SKM-1 treated with dmso at 0.1 percent for 144 hours (cell line): Measurements from ENCODE around the gene TUBB4A.

Experiments used
- DNase-seq: peaks from one replicate; lab custom pipeline; 2025; ENCODE audit not compliant: unreplicated experiment; lab: John Stamatoyannopoulos, UW

Gene TUBB4A

GRCh38 chr19:6498294-6499036 lies 3.6 kb downstream of the TUBB4A start:
- DNase-seq = peak; percentile 90

GRCh38 chr19:6495947-6496346 lies 6.2 kb downstream of the TUBB4A start:
- no peak for DNase-seq

DNA sequence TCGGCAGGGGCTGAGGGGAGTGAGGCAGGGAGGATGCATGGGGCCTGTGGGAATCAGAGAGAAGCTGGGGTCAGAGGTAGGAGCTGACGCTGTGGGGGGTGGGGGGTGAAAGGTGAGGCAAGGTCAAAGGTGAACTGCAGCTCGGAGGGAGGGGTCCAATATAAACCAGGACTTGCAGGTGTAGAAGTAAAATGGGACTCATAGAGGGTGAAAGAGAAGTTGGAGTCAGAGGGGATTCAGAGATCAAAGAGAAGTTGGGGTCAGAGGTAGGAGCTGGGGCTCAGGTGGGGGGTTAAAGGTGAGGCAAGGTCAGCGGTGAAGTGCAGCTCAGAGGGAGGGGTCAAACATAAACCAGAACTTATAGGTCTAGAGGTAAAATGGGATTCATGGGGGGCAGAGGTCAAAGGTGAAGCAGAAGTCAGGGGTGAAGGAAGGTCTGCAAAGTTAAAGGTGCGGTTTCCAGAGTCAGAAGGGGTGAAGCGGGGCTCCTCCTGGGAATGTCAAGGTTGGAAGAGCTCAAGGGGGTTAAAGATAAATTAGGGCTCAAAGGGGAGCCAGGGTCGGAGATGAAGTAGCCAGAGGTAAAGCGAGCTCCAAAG lies 7.6 kb downstream of the TUBB4A start:
- no peak for DNase-seq

DNA sequence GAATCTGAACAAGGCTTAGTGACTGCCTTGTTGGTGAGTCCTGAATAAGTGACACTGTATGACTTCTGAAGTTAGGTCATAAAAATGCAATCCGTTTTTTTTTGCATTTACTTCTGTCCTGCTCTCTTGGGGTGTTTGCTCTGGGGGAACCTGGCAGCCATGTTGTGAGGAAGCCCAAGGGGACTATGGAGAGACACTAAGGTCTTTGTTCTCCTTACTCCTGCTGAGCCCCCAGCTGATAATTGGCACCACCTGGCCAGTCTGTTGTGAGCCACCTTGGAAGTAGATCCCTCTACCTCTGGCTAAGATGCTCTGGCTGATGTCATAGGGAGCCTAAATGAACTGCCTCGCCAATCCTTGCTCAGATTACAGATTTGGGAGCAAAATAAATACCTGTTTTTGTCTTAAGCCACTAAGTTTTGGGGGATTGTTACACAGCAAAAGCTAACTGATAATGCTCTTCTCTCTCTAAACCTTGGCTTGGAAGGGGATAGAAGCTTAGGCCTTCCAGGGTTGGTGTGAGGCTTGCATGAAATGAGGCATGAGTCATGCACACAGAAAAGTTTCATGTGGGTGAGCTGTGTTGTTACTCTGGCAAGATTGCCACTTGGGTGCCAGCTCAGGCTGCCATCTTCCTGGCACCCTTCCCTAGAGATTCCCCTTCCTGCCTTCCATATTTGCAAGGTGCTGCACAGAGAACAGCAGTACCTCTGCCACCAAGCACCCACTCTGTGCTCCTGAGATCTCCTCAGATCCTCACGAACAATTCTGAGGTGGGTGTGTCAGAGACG lies 10.1 kb downstream of the TUBB4A start:
- DNase-seq = no peak

- no peak for DNase-seq
Measured at GRCh38 chr19:6490134-6490533, 12.0 kb downstream of the TUBB4A start.

- no peak for DNase-seq
Measured at GRCh38 chr19:6489278-6490061, 12.6 kb downstream of the TUBB4A start.

- no peak for DNase-seq
Measured at GRCh38 chr19:6484831-6485230, 17.3 kb downstream of the TUBB4A start.

DNA sequence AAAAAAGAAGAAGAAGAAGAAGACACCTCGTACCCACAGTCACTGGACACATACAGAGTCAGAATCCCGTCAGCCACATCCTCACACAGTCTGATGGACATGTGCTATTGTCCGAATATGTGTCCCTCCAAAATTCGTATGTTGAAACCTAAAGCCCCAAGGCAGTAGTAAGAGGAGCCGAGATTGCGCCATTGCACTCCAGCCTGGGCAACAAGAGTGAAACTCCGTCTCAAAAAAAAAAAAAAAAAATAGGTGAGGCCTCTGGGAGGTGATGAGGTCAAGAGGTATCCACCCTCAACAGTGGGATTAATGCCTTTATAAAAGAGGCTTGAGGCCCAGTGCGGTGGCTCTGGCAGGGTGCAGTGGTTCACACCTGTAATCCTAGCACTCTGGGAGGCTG lies 17.9 kb downstream of the TUBB4A start:
- no peak for DNase-seq

DNA sequence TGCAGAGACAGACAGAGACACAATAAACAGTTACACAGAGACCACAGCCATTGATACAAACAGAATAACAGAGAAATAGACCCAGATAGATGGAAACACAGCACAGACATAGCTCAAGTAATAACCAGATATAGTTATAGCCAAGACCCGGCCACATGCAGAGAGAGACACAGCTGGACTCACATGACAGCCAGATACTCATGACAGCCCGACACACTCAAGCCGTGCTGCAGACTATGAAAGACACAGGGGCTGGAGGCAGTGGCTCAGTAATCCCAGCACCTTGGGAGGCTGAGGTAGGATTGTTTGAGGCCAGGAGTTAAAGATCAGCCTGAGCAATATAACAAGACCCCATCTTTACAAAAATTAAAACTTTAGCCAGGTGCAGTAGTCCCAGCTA lies 18.9 kb downstream of the TUBB4A start:
- no peak for DNase-seq

DNA sequence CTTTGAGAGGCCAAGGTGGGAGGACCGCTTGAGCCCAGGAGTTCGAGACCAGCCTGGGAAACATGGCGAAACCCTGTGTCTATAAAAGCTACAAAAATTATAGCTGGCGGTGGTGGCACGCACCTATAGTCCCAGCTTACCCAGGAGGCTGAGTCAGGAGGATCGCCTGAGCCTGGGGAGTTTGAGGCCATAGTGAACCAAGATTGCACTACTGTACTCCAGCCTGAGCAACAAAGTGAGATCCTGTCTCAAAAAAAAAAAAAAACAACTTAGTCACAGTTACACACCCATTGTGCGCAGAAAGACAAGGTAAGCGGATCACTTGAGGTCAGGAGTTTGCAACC lies 19.8 kb downstream of the TUBB4A start:
- no peak for DNase-seq

DNA sequence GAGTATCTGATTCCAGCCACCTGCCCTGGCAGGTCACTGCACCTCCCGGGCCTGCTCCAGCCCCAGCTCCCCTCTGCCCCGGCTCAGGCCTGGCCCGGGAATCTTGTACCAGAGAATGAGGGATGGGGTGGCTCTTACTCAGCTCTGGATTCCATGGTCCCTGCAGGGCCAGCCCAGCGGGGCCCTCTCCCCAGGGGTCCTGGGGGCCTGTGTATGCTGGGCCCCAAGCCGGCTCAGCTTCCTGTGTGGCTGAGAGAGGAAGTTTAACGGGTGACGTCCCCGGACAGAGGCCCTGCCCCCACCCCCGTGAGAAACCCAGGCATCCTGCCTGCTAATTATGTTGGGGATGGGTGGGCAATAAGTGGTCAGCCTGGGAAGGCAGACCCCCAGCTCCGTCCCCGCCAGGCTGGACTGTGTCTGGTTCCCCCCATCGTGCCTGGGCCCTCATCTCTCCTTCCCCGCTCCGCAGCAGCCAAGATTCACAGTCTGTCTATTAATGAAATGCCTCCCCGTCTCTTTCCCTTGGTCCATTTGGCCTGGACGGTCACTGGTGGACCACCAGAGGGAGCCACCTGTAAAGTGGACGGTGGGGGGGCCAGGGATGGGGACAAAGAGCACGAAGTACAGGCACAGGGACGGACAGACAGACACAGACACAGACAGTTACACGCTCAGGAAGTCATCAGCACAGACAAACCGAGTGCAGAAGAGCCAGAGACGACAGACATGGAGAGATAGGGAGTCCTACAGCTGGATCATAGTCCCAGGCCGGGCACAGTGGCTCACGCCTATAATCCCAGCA lies 20.4 kb downstream of the TUBB4A start, which contains the start of gene DENND1C:
TSS of gene DENND1C (minus strand) at position 247 of the 802 bp plus-strand sequence. CDS start at position 155, 92 bp downstream.
- peak; percentile 62 for DNase-seq

DNA sequence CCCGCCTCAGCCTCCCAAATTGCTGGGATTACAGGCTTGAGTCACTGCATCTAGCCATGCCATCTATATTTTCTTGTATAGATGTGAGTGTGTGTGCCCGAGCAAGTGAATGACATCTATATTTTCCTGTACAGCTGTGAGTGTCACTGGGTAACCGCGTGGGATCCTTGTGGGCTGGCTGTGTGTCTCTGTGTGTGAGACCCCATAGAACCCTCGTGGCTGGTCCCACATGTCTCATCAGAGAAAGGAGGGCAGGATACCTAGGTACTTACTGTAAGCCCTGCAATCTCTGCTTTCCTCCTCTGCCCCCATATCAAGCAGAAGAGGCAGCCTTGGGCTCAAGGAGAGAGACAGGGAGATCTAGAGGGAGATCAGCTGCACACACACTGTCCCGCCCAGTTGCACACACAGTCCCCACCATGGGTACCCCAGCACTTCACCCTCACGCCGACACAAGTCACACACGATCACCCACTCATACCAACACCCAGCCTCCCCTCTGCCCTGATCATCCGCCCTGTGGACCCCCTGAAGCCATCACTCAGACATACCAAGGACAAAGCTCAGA lies 21.2 kb downstream of the TUBB4A start:
- no peak for DNase-seq

DNA sequence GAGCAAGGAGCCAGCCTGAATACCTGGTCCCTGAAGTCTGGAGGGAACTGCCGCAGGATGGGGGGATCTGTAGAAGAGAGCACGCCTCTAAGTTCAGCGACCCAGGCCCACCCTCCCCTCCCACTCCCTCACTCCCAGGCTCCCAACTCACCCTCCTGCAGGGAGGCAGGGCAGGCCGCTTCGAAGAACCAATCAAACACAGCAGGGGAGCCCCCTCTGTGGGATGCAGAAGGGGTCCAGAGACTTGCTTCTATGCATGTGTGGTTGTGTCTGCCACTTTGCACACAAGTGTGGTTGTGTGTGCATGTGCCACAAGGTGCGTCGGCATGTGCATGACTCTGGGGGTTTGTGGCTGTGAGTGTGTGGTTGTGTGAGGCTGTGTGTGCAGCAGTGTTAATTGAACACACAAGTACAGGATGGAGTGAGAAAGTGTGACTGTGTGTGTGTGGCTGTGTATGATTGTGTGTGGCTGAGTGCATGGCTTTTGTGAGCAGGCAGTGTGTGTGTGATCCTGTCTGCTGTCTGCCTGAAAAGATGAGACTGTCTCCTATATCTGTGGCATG lies 22.2 kb downstream of the TUBB4A start:
- DNase-seq = no peak

DNA sequence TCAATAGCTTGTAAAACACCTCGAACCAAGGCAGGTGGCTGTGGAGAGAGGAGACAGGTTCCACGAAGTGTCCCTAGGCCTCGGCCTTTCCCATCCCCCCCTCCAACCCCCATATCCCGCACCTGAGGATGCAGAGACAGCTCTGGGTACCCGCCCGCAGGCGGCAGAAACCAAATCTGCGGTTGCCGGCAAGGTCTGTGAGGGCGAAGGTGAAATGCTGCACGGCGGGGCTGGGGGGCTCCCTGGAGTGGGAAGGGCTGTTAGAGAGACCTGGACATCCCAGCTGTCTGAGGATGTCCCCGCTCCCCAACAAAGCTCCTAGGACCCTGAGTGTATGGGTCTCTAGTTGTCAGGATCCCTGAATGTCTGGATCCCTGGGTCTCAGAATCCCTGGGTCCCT lies 23.3 kb downstream of the TUBB4A start:
- DNase-seq = no peak

- DNase-seq = no peak
Measured at GRCh38 chr19:6476896-6477431, 25.1 kb downstream of the TUBB4A start.

DNA sequence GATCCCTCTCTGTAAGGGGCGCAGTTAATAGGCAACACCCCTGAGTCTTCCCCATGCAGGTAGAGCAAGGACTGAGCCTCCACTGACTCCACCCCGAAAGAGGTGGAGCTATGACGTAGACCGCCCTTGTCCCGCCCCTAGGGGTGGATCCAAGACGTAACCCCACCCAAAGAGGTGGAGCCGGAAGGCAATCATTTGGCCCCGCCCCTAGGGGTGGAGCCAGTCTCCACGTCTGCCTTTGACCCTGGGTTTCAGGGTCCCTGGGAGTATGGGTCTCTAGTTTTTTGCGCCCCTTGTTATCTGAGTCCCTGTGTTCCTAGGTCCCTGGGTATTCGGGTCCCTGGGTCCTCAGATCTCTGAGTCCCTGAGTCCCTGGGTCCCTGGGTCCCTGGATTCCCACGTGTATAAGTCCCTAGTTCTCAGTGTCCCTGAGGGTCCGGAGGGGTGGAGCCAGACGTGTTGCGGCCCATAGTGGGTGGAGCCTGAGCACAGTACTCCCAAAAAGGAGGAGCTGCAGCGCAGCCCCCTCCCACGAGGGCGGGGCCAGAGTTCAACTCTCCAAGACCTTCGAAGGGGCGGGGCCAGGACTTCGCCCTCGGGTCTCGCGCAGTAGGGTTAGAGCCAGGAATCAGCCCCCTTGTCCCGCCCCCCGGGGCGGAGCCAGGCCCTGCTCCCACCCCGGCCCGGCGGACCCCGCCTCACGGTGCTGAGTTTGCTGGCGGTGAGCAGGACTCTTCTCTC lies 25.8 kb downstream of the TUBB4A start:
- peak; percentile 4 for DNase-seq

DNA sequence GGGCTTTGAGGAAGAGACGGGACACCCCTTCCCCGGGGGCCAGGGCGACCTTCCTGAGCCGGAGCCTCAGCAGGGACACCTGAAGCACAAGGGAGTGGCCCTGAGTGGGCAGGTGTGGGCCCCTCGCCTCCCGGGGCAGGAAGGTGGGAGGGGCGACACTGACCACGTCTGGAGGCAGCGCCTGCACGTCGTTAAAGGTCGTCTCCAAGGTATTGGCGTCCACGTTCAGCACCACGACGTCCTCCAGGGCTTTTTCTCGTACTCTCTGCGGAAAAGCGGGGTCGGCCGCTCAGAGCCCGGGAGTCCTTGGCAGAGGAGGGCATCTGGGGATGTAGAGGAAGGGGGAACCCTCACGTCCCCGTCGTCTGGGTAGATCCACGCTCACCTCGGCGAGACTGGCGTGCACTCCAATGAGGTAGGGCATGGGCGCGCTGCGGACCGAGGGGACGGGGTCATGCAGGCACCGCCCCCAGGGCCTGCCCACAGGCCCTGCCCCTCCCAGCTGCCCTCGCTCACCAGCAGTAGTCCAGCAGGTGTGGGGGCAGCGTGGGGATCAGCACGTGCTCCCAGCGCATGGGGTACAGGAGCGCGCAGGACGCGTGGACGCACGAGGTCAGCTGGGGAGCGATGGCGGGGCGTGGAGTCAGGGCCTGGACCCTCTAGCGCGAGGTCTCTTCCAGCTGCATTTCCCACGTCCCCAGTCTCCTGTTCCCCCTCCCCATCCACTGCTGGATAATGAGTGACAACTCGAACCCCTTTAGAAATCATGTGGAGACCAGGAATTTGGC lies 26.6 kb downstream of the TUBB4A start:
- DNase-seq = no peak

GRCh38 chr19:6473647-6474046 lies 28.5 kb downstream of the TUBB4A start:
- no peak for DNase-seq
